ENCODE measurements around the gene USP7.
"Not testable (repeated sequence)": the region's sequence is repeated elsewhere in the genome, so short reads cannot be mapped to it uniquely, and the experiment has no call there.

USP7 gene

GRCh38 chr16:8963821-8964441 lies at the start of gene USP7:
Gene USP7 (minus strand): TSS chr16:8963906. CDS start chr16:8963285, 621 bp downstream.
- peak; percentile 42 for DNase-seq

GRCh38 chr16:9013508-9013864 lies 49.8 kb upstream of the USP7 start:
- DNase-seq: no peak

- DNase-seq: no peak
These were observed 49.3 kb upstream of the USP7 start for GRCh38 chr16:9012848-9013507.

- no peak for DNase-seq
These were observed 48.6 kb upstream of the USP7 start for GRCh38 chr16:9012330-9012729.

GRCh38 chr16:9008601-9009260 lies 45.0 kb upstream of the USP7 start:
- no peak for DNase-seq

- DNase-seq: no peak
These were observed 43.6 kb upstream of the USP7 start for GRCh38 chr16:9007177-9007794.

DNA sequence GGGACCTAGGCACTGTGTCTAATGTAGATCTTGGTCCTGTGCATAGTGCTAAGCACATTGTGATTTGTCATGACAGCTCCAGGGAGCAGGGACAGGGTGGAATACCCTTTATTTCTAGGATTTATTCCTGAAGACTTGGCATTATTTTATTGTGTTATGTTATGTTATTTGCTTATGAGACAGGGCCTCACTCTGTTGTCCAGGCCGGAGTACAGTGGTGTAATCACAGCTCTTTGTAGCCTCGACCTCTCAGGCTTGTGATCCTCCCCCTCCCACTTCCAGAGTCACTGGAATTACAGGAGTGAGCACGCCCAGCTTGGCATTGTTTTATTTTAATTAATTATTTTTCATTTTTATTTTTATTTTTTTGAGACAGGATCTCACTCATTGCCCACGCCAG lies 40.5 kb upstream of the USP7 start:
- no peak for DNase-seq

GRCh38 chr16:9003763-9004162 lies 40.1 kb upstream of the USP7 start:
- DNase-seq: no peak

DNA sequence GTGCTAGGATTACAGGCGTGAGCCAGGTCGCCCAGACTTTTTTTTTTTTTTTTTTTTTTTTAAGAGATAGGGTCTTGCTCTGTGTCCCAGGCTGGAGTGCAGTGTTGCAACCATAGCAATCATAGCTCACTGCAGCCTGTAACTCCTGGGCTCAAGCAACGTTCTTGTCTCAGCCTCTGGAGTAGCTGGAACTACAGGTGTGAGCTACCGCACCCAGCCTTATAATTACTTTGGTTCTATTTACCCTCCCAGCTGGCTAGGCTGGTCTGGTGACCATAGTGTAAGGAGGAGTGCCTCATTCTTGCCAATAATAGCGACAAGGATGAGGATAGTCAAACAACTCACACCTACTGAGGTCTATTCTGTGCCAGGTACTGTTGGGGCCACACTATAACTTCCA lies 39.6 kb upstream of the USP7 start:
- DNase-seq: no peak

DNA sequence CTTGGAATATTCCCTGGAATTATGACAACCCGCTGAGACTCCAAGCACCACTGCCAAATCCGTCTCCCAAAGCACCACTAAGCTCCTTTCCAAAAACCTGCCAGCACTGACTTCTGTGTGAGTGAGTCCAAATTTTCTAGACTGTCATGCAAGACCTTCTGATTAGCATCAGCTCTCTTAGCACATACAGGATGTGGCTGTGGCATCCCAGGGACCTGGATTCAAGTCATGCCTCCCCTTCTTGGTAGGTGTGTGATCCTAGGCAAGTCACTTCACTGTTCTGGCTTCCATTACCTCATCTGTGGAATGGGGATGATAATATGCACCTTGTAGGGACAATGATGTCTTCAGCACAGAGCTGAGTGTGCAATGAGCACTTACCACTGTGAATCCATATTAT lies 38.3 kb upstream of the USP7 start:
- DNase-seq: no peak

DNA sequence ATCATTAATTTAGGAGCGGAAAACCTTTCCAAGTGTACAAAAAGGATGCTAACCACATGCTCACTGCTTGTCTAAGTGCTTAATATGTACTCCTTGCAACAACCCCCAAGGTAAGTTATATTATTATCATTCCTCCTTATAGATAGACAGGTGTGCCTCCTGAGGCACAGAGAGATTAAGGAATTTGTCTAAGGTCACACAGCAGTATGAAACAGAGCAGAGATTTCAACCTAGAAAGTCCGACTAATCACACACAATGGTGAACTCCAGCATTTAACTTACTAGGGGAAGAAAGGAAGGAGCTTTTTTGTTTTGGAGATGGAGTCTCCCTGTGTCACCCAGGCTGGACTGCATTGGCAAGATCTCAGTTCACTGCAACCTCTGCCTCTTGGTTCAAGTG lies 37.0 kb upstream of the USP7 start:
- no peak for DNase-seq

DNA sequence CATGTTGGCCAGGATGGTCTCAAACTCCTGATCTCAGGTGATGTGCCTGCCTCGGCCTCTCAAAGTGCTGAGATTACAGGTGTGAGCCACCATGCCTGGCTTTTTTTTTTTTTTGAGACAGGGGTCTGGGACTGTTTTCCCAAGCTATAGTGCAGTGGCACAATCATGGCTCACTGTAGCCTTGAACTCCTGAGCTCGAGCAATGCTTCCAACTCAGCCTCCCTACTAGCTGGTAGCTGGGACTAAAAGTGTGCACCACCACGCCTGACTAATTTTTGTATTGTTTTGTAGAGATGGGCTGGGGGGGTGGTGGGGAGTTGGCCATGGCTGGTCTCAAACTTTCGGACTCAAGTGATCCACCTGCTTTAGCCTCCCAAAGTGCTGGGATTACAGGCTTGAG lies 36.1 kb upstream of the USP7 start:
- no peak for DNase-seq

GRCh38 chr16:8998108-8998507 lies 34.4 kb upstream of the USP7 start:
- DNase-seq: no peak

DNA sequence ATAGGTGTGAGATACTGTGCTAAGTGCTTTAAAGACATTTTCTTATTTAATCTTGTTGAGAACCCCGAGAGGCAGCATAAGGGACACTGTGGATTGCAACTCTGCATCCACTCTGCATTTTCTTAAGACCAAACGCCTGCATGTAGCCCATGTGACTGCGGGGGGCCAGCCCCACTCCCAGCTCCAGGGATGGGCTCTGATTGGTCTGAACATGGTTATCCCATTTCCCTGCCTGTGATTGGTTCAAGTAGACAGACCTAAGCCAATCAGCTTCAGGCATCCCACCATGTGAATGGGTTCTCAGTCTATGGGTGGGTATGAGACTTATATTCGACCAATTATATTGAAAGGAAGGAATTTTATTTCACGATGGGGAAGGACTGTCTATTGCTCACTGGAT lies 33.2 kb upstream of the USP7 start:
- DNase-seq: no peak

GRCh38 chr16:8990445-8990844 lies 26.7 kb upstream of the USP7 start:
- no peak for DNase-seq

- DNase-seq: no peak
These were observed 25.6 kb upstream of the USP7 start for GRCh38 chr16:8989099-8989878.

DNA sequence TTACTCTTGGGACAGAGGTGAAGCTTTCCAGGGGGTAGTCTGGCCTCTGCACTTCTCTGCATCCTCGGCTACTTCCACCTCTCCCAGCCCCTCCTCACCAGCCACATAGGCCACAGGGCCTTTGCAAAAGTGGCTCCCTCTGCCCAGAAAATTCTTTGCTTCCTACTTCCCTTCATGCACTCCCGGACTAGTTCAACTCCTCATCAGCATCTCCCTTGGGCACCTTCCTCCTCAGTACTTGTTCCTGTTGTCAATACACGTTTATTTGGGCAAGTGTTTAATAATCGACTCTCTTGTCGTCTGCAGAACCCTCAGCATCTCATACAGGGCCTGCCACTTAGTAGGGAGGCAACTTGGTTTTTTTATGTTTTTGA lies 23.1 kb upstream of the USP7 start:
- no peak for DNase-seq

- no peak for DNase-seq
These were observed 22.4 kb upstream of the USP7 start for GRCh38 chr16:8986111-8986510.

- no peak for DNase-seq
These were observed 19.1 kb upstream of the USP7 start for GRCh38 chr16:8982816-8983215.

DNA sequence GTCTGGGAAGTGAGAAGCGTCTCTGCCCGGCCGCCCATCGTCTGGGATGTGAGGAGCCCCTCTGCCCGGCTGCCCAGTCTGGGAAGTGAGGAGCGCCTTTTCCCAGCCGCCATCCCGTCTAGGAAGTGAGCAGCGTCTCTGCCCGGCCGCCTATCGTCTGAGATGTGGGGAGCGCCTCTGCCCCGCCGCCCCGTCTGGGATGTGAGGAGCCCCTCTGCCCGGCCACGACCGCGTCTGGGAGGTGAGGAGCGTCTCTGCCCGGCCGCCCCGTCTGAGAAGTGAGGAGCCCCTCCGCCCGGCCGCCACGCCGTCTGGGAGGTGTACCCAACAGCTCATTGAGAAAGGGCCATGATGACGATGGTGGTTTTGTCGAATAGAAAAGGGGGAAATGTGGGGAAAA lies 18.2 kb upstream of the USP7 start:
- not testable (repeated sequence) for DNase-seq

GRCh38 chr16:8976189-8976588 lies 12.5 kb upstream of the USP7 start:
- DNase-seq: not testable (repeated sequence)

GRCh38 chr16:8975039-8975438 lies 11.3 kb upstream of the USP7 start:
- no peak for DNase-seq

- DNase-seq: no peak
These were observed 9.3 kb upstream of the USP7 start for GRCh38 chr16:8972843-8973586.
